ENCODE measurements around the gene EYA4.
"Not testable (repeated sequence)": the region's sequence is repeated elsewhere in the genome, so short reads cannot be mapped to it uniquely, and the experiment has no call there.

EYA4 gene

GRCh38 chr6:133353061-133353460 lies 111.9 kb downstream of the EYA4 start:
- no peak for DNase-seq

- no peak for DNase-seq
Observed at GRCh38 chr6:133355922-133356321, 114.8 kb downstream of the EYA4 start.

- DNase-seq: no peak
Observed at GRCh38 chr6:133358574-133359150, 117.5 kb downstream of the EYA4 start.

GRCh38 chr6:133359256-133359655 lies 118.1 kb downstream of the EYA4 start:
- no peak for DNase-seq

- no peak for DNase-seq
Observed at GRCh38 chr6:133359760-133360159, 118.6 kb downstream of the EYA4 start.

- DNase-seq: no peak
Observed at GRCh38 chr6:133360194-133360593, 119.0 kb downstream of the EYA4 start.

DNA sequence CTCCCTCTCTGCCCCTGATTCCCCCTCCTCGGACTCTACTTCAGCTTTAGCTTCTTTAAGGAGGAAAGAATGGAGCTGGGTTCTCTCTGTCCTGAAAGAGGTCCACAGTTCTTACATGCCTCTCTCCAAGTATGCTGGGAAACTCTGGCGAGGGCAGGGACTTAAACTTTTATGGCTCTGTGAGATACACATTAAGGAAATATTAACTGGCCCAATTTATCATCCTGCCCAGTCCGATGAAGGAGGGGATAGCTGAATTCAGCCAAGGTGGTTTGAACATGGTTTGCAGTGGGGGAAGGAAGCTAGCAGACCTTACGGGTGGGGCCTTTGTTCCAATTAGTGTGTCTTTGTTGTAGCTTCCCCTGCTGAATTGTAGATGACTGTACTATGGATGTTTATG lies 121.7 kb downstream of the EYA4 start:
- no peak for DNase-seq

DNA sequence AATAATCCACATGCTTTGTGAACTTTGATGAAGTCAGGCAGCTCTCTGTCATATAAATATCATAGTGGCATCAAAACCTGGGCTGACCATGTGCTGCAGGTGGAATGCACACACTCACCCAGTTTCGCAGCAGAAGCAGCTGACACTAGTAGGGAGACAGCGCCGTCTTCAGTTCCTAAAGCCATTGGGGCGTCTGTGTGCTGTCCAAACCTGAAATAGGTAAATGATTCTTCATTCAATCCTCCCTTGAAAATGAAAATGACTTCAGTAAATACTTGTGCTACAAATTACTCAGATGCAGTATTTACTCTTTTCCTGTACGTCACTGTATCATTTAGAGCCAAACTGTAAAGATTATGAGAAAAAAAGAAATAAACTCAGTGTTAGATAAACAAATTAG lies 127.5 kb downstream of the EYA4 start:
- DNase-seq: no peak

DNA sequence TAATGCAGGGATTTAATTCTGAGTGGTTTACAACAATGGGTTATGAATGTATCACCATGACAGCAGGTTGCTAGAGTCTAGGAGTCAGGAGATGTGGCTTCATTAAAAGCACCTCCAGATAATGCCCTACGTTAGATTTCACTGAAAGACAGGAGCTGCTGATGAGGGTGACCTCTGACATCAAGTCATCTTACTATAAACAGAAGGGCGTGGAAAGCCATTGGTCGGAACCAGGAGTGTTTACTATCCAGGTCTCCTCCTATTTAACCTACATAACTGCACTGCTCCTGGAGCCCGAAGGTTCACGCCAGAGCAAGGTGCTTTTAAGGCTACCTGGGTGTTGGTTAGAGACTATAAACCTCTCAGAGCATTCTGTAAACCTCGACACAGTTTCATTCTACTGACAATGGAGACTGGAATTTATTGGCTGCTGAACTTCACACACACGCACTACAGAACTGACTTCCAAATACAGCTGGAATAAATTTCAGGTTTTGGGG lies 128.7 kb downstream of the EYA4 start:
- no peak for DNase-seq

DNA sequence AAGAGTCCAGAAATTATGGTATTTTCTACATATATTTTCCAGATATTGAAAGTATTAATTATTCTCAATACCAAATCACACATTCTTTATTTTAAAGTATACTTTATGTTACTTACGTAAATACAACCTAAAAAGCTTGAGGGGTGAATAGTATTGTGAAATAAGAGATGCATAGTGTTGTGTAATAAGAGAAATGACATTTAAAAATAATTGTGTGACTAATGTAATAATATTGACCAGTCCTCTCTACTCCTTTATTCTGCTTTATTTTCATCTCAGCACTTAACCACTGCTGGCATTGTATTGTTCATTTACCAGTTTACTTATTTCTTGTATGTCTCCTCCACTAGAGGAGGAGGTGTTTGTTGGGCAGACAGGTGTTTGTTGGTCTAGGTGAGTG lies 135.6 kb downstream of the EYA4 start:
- DNase-seq: no peak

- no peak for DNase-seq
Observed at GRCh38 chr6:133377219-133377618, 136.1 kb downstream of the EYA4 start.

DNA sequence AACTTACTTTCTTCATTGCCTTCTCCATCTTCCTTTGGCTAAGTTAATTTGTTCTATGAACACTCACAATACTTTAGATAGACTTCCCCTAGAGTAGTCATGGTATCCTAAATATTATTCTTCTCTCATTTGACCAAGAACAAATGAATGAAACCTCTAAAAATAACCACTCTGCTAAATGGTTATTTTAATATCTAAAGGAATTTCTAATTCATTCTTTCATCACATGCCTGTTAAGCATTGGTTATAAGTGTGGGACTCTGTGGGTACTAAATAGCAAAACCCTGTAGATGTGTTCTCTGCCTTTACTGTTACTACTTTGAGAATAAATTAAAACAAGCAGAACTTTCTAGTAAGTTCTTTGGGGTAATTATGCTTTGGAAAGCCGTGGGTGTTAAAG lies 138.9 kb downstream of the EYA4 start:
- no peak for DNase-seq

- no peak for DNase-seq
Observed at GRCh38 chr6:133380723-133381122, 139.6 kb downstream of the EYA4 start.

GRCh38 chr6:133388731-133389130 lies 147.6 kb downstream of the EYA4 start:
- DNase-seq: no peak

DNA sequence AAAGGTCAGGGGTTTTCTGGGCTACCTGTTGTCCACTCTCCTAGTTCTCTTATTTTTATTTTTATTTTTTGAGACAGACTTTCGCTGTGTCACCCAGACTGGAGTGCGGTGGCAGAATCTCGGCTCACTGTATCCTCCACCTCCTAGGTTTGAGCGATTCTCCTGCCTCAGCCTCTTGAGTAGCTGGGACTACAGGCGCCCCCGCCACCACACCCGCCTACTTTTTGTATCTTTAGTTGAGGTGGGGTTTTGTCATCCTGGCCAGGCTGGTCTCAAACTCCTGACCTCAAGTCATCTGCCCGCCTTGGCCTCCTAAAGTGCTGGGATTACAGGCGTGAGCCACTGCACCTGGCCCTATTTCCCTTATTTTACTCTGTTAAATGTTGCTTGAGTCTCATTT lies 149.0 kb downstream of the EYA4 start:
- no peak for DNase-seq

- DNase-seq: no peak
Observed at GRCh38 chr6:133392015-133392414, 150.9 kb downstream of the EYA4 start.

- no peak for DNase-seq
Observed at GRCh38 chr6:133392641-133393040, 151.5 kb downstream of the EYA4 start.

DNA sequence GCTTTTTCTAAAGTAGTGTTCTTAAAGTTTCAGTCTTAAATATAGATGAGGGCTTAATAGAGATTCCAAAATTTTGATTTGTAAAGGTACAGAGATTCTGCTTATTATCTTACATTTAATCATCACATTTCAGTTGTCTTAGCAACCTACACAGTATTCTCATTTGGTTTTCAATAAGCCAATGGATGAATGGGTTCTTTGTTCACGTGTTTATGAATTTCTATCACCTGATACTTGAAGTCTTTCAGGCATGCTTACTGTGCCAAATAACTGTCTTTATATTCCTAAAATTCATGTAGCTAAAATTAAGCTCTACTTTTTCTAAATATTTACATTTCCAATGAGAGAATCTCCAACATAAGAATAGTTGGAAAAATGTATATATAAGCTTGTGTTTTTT lies 152.7 kb downstream of the EYA4 start:
- DNase-seq: no peak

DNA sequence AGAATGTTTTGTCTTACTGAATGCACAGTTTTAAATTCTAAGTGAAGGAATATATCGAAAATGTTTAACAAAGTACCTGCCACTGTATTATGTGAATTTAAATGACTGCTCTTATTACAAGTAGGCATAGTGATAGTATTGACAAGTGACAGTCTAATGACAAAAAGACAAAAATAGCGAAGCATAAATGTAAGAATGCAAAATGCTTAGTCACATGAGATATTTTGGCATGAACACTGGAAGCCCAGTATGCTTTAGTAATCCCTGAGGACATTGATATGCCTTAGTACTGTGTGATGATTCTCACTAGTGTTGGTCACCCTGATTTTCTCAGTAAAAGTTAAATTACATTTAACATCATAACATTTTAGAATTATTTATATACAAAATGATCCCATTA lies 153.5 kb downstream of the EYA4 start:
- no peak for DNase-seq

DNA sequence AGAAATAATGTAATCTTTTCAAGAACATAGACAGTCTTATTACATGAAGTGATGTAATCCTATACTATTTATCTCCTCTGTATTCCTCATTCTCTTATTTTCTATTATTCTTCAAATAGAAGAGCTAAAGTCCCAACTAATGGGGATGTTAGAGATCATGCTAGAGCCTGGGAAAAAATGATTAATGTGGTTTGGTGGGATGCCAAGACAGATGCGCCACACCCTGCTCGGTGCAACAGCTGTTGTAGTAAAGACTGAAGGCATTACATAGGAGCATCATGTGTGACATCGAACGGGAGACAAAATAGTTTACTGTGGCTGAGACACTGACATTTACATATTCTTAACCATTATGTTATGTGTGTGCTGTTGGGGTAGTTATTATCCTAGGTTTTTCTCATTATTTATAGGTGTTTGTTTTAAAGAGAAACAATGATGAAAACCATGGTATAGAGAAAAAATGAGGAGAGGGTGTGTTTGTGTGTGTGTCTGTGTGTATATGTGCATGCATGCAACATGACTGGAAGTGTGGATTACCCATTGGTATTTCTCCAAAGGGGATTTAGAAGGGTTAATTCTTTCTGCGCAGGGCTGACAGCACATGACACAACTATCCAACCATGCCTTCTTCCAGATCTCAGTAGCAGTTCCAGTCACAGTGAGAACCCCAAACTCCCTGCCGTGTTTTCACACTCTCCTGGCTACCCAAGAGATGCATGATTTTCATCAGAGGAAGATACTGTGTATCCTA lies 155.3 kb downstream of the EYA4 start:
- DNase-seq: peak; percentile 19

DNA sequence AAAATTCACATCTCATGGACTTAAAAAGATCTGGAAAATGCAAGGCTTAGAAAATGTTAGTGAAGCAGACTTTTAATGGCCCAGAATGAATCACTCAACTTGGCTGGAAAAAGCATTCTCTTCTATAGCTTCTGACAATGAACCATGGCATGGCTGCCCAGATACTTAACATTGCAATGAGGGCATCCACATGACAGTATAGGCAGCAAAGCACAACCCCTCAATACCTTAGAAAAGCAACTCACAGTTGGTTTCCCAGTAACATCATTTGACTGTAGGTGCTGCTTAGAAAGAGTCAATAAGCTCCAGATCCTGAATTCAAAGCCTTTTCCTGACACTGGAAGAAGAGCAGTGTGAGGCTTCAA lies 155.8 kb downstream of the EYA4 start:
- no peak for DNase-seq

DNA sequence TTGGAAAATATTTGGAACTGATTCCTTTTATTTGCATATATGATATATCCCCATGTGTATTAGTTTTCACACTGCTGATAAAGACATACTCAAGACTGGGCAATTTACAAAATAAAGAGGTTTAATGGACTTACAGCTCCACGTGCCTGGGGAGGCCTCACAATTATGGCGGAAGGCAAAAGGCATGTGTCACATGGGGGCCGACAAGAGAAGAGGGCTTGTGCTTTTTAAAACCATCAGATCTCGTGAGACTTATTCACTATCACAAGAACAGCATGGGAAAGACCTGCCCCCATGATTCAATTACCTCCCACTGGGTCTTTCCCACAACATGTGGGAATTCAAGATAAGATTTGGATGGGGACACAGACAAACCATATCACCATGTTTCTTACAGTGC lies 156.4 kb downstream of the EYA4 start:
- not testable (repeated sequence) for DNase-seq

GRCh38 chr6:133399426-133399825 lies 158.3 kb downstream of the EYA4 start:
- no peak for DNase-seq

DNA sequence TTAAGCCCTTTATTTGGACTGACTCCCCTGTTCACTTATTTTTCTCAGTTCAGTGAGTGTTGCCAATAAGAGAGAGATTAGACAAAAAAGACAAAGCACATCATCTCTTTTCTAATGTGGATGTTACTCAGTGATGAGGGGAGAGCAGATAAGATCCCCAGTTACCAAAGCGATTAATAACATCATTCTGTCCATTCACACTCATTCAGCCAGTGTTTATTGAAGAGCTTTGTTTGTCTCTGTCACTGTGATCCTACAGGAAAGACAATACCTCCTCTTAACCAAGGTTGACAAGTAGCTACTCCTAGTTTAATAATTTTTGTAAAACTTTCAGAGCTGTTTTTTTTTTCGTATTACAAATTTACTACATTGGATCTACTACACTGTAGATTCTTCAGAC lies 163.0 kb downstream of the EYA4 start:
- DNase-seq: no peak

DNA sequence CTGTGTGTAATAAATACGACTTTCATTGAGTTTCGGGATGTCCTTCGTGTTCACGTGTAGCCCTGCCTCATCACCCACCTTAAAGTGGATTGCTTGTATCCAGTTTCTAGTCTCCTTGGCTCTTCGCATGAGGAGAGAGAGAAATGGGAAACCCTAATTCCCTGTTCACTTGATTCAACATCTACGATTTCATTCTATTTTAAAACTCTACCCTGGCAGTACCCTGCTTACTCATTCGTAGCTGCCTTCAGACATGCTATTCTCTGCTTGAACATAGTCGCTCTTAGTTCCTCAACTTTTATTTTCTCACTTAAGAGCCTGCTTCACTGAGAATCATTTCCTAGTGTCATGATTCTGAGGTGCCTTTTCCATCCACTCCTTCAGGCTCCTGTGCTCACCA lies 163.6 kb downstream of the EYA4 start:
- no peak for DNase-seq

All from hematopoietic multipotent progenitor cell treated with erythropoietin and hydrocortisone succinate and interleukin-3 and kit ligand, for 8 days (in vitro differentiated cells).